Naive thymus-derived CD8-positive, alpha-beta T cell (primary cell): Measurements from ENCODE around the gene VTI1A. TPM values are rescaled to one million over a fixed set of nuclear protein-coding genes. Genes with fewer than 3 reads are reported as not detected.

ENCODE experiments used
- ATAC-seq, 2 donors: fragments of 150-1000 bp; cut with Tn5 transposase in 1 of 2; sonication (Bioruptor Pico), chemical (Tn5 transposase) in 1 of 2; 1 replicate in 1 of 2; 2 replicates in 1 of 2; pipeline ENCODE4 v1.10.0; 2021; ENCODE audit warnings: mild to moderate bottlenecking in 2 of 2, moderate library complexity in 2 of 2
- POLR2A ChIA-PET: fragments of 350-600 bp; sonication (Branson Sonifier 250); formaldehyde crosslinking; loops from one replicate; lab custom pipeline; 2021; ENCODE audit warnings: antibody characterized with exemption; lab: Charles Lee
- DNase-seq, 10 donors: peaks; one replicate each; pipeline versions ENCODE4 v3.0.0 to v3.0.0-alpha.2; 2020 to 2022
- H3K27ac Mint-ChIP-seq, 10 donors: one replicate each; pipeline ENCODE4 v1.8.0; 2020 to 2022; ENCODE audit warnings: mild to moderate bottlenecking in 10 of 10, mixed read lengths in 10 of 10, moderate library complexity in 4 of 10, inconsistent platforms in 1 of 10
- H3K27me3 Mint-ChIP-seq, 5 donors: one replicate each; pipeline ENCODE4 v1.8.0; 2021 to 2022; ENCODE audit warnings: mixed read lengths in 5 of 5
- H3K36me3 Mint-ChIP-seq, 3 donors: one replicate each; pipeline ENCODE4 v1.8.0; 2020 to 2022; ENCODE audit warnings: mixed read lengths in 3 of 3, mild to moderate bottlenecking in 2 of 3, inconsistent platforms in 1 of 3
- H3K4me1 Mint-ChIP-seq, 4 donors: one replicate each; pipeline ENCODE4 v1.8.0; 2021 to 2022; ENCODE audit warnings: mixed read lengths in 4 of 4
- H3K4me3 Mint-ChIP-seq, 10 donors: one replicate each; pipeline ENCODE4 v1.8.0; 2020 to 2022; ENCODE audit warnings: mild to moderate bottlenecking in 10 of 10, mixed read lengths in 10 of 10, moderate library complexity in 6 of 10, inconsistent platforms in 1 of 10
- H3K9me3 Mint-ChIP-seq, 9 donors: one replicate each; pipeline ENCODE4 v1.8.0; 2020 to 2022; ENCODE audit warnings: mixed read lengths in 9 of 9, mild to moderate bottlenecking in 3 of 9, inconsistent platforms in 1 of 9, moderate library complexity in 1 of 9
- polyA plus RNA-seq, 3 donors: library from polyadenylated mRNA; unstranded; fragments of 300-500 nt; fragmentation: Illumina TruSeq; gene quantifications; one replicate each; pipeline ENCODE4 v1.2.3, GENCODE V29; 2021
- total RNA-seq, 8 experiments: library from RNA in 2 of 8; stranded (reverse) in 2 of 8; gene quantifications; one replicate each; pipeline ENCODE4 v1.2.3 and lab custom pipeline; 2021 to 2026

The VTI1A gene
- total and polyA plus RNA-seq, 5 experiments from 2014 or later: 24.4 to 42.7 (median 30.2) TPM

DNA sequence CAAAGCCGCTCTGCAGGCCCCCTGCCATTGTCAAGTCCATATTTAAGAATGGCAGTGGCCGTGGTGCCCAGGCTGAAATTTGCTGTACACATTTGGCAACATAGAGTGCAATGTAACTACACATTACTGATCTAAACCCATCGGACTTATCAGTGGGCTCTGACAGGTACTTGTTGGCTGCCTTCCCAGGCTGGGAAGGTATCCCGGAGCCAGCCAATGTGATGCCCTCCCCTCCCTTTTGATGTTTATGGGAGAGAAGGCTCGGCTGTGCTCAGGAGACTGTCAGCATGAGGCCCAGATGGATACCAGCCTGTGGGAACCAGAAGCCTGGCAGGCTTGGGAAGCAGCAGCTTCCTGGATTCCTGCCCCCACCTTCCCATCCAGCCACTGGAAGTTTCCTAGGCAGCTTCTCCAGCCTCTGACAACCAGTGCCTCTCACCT is 357.0 kb downstream of the VTI1A start:
- no peaks in the 10 kb centered on the region for H3K9me3 Mint-ChIP-seq
- peaks cover 0 to 11% (median 5%) of the 10 kb centered on the region in 3 donors for H3K36me3 Mint-ChIP-seq
- H3K27me3 Mint-ChIP-seq: no peaks in the 10 kb centered on the region
- no peak overlapping the region for H3K4me3 Mint-ChIP-seq
- ATAC-seq (no peak), DNase-seq (no peak)
- H3K27ac Mint-ChIP-seq: no peak overlapping the region
- POLR2A ChIA-PET: no interaction called here
- peaks cover 0 to 4% (median 0%) of the 10 kb centered on the region in 4 donors for H3K4me1 Mint-ChIP-seq

DNA sequence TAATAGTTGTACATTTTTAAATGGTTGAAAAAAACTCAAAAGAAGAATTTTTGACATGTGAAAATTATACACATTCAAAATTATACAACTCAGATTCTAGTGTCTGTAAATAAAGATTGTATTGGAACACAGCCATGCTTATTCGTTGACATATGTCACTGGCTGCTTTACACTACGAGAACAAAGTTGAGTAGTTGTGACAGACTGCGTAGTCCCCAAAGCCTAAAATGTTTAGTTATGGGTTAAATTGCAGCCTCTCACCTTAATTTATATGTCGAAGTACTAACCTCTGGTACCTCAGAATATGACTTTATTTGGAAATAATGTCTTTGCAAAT is 358.2 kb downstream of the VTI1A start:
- no peaks in the 10 kb centered on the region for H3K4me1 Mint-ChIP-seq
- no peak overlapping the region for H3K4me3 Mint-ChIP-seq
- H3K27me3 Mint-ChIP-seq: no peaks in the 10 kb centered on the region
- no peaks in the 10 kb centered on the region for H3K9me3 Mint-ChIP-seq
- POLR2A ChIA-PET: no interaction called here
- peaks cover 4 to 13% (median 11%) of the 10 kb centered on the region in 3 donors for H3K36me3 Mint-ChIP-seq
- H3K27ac Mint-ChIP-seq: no peak overlapping the region
- ATAC-seq (no peak), DNase-seq (no peak)

DNA sequence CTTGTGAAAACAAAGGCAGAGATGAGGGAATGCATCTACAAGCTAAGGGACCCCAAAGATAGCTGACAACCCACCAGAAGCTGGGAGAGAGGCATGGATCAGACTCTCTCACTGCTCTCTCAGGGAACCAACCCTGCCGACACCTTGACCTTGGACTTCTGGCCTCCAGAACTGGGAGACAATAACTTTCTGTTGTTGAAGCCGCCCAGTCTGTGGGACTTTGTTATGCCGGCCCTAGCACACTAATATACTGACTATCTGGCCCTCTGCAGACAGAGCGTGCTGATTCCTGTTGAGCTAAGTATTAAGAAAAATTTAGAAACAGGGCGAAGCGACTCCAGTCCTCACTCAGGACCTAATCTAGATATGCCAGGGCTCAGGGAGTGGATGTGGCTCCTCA is 358.7 kb downstream of the VTI1A start:
- Mint-ChIP-seq H3K9me3 (no peaks in the 10 kb centered on the region), H3K4me3 (no peak overlapping the region), H3K4me1 (no peaks in the 10 kb centered on the region), H3K27ac (no peak overlapping the region), H3K36me3 (peaks cover 4 to 13% (median 11%) of the 10 kb centered on the region in 3 donors), H3K27me3 (no peaks in the 10 kb centered on the region)
- ATAC-seq: no peak
- POLR2A ChIA-PET: no interaction called here
- no peak for DNase-seq

DNA sequence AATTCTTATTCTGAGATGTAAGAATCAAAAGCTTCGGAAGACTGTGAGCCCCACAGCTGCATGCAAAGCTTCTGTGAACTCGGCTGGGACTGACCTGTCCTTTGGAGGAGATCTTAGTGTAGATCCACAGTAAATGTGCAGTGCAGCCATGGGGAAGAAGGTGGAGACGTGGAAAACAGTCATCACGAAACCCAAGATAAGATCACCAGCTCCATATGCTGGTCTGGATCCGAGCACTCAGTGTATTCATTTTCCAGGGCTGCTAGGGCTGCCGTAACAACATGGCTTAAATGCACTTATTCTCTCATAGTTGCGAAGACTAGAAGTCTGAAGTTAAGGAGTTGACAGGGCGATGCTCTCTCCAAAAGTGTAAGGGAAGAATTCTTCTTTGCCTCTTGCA is 360.0 kb downstream of the VTI1A start:
- no peak overlapping the region for H3K4me3 Mint-ChIP-seq
- DNase-seq: no peak
- no peaks in the 10 kb centered on the region for H3K4me1 Mint-ChIP-seq
- H3K9me3 Mint-ChIP-seq: no peaks in the 10 kb centered on the region
- H3K27ac Mint-ChIP-seq: no peak overlapping the region
- peaks cover 4 to 15% (median 13%) of the 10 kb centered on the region in 3 donors for H3K36me3 Mint-ChIP-seq
- no peaks in the 10 kb centered on the region for H3K27me3 Mint-ChIP-seq
- ATAC-seq: no peak
- POLR2A ChIA-PET: no interaction called here

DNA sequence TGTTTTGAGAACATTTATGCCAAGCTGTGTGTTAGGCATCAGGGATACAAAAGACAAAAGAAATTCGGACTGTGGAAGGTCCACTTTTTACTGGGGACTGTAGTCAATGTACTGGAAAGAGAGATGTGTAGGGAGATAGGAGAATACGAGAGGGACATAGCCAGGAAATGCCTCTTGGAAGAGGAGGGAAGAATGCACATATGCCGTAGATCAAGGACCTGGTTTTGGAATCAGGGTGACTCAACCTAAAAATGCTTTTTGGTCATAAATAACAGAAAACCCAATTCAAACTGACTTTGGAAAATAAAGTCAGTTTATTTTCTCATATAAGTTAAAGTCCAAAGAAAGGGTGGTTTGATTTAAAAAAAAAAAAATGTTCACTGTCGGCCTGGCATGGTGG is 362.7 kb downstream of the VTI1A start:
- POLR2A ChIA-PET: no interaction called here
- peak overlapping the region in 1 of 10 donors; percentile 83 for H3K27ac Mint-ChIP-seq

DNA sequence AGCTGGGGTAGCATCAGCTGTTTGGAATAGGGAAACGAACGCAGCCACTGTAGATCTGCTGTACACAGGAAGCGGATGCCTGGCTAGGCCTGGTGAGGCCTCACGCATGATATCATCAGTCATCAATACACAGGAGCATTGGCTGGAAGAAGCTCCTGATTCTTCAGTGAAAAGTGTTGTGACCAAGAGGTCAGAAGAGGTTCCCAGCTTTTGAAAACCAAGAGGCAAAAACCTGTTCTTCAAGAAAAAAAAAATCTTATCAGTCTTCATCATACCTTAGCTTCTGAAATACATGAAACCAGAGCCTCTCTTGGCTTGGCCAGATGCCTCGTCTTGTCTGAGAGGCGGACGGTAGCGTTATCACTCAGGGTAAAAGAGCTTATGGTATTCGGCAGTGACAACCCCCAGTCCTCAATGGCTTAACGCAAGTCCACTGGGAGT is 363.7 kb downstream of the VTI1A start:
- no peak for ATAC-seq
- no peak overlapping the region for H3K27ac Mint-ChIP-seq
- peaks cover 0 to 12% (median under 1%) of the 10 kb centered on the region in 4 donors for H3K4me1 Mint-ChIP-seq
- peaks cover 8 to 39% (median 20%) of the 10 kb centered on the region in 3 donors for H3K36me3 Mint-ChIP-seq
- H3K4me3 Mint-ChIP-seq: no peak overlapping the region
- no peaks in the 10 kb centered on the region for H3K9me3 Mint-ChIP-seq
- POLR2A ChIA-PET: no interaction called here
- no peaks in the 10 kb centered on the region for H3K27me3 Mint-ChIP-seq
- no peak for DNase-seq

More for the DNA sequence above, 362.7 kb downstream of the VTI1A start:
- H3K9me3 Mint-ChIP-seq: no peaks in the 10 kb centered on the region
- H3K4me3 Mint-ChIP-seq: no peak overlapping the region
- peaks cover 0 to 8% (median under 1%) of the 10 kb centered on the region in 4 donors for H3K4me1 Mint-ChIP-seq
- peaks cover 4 to 30% (median 14%) of the 10 kb centered on the region in 3 donors for H3K36me3 Mint-ChIP-seq
- H3K27me3 Mint-ChIP-seq: no peaks in the 10 kb centered on the region
- DNase-seq: no peak
- ATAC-seq: no peak

DNA sequence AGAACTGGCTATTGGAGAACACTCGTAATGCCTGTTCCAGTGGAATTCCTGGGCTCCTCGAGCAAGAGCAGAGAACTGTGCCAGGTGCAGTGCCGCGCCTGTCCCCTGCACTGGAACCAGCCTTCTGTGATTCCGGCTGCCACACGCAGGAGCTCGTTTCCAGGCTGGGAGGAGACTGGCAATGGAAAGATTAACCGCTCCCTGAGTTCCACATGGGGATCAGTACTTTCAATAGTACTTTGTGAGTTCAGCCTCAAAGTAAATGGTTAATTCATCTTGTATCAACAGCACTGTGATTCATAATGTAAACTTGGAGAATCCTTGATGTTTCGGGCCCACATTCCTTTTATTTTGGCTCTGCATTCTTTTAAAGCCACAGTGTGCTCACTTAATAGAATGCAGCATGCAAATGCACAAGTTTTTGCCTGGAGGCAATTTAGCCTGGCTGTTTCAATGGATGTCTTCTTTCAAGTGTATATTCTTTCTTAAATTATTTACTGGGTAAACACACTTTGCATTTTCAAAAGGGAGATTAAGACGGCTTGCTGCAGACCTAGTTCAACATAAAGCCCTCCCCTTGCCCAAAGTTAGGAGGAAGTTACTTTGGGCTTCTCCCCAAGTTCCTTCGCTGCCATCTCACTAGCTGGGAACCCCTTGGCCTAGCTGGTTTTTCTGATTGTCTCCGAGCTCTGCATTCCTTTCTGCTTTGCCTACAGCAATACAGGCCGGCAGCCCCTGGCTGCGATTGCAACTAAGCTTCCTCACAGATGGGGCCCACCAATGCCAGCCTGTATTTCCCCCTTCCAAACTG is 364.9 kb downstream of the VTI1A start:
- DNase-seq: no peak
- Mint-ChIP-seq H3K27ac (no peak overlapping the region), H3K4me3 (no peak overlapping the region), H3K27me3 (no peaks in the 10 kb centered on the region), H3K36me3 (peaks cover 8 to 51% (median 28%) of the 10 kb centered on the region in 3 donors), H3K9me3 (no peaks in the 10 kb centered on the region), H3K4me1 (peaks cover 0 to 16% (median under 1%) of the 10 kb centered on the region in 4 donors)
- no peak for ATAC-seq
- POLR2A ChIA-PET: no interaction called here

DNA sequence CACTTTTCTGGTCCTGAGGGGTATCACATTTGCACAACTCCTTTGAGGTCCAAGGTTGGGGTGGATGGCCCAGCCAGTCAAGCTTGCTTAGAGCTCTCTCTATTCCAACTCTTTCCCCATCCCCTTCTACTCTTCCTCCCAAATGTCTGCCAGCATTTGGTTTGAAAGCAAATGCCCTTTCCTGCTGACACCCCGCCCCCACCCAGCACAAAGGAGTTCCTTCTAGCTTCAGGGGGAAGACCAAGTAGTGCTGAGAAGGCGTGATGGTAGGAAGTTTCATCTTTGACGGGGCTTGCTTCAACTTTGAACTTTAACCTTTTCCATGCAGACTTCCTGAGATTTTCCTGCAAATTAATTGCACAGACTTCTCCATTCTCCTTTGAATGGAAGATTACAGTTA is 365.6 kb downstream of the VTI1A start:
- no peak for ATAC-seq
- Mint-ChIP-seq H3K4me1 (peaks cover 0 to 16% (median under 1%) of the 10 kb centered on the region in 4 donors), H3K9me3 (no peaks in the 10 kb centered on the region), H3K36me3 (peaks cover 8 to 57% (median 23%) of the 10 kb centered on the region in 3 donors), H3K27ac (no peak overlapping the region), H3K4me3 (no peak overlapping the region), H3K27me3 (no peaks in the 10 kb centered on the region)
- no peak for DNase-seq
- POLR2A ChIA-PET: no interaction called here

DNA sequence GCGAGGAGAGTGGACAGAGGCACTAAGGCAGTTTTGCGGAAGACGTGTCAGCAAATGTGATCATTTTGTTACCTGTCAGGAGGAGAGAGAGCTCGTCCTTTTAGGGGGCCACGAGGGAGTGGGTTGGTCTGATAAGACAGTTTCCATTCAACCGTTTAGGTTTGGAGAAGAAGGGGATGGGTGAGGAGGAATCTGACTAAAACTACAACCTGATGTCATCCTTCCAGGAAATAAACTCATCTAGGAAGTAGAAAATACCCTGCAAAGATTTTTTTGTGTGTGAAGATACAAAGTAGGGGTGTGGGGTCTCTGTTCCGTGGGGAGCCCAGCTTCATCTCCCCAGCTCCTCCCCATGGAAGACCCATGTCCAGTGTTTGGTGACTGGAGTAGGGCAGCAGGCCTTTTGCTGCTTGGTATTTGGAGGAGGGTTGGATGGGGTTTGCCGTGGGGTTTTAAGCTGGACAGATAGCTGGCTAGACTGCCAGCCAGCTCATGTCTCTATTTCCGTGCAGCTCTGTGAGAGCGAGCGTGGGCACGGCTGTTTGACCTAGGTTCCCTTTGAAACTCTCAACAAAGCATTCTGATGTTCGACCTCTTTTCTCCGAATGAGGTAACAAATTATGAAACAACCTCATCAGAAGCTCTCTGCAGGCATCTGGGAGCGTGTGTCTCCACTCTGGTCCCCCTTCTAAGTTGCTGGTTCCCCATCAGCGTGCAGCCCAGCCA is 367.0 kb downstream of the VTI1A start:
- peak overlapping the region in 2 of 10 donors; percentile 56 to 72 for H3K27ac Mint-ChIP-seq
- H3K36me3 Mint-ChIP-seq: peaks cover 8 to 52% (median 20%) of the 10 kb centered on the region in 3 donors
- ATAC-seq (no peak), DNase-seq (no peak)
- POLR2A ChIA-PET: no interaction called here
- H3K4me3 Mint-ChIP-seq: no peak overlapping the region
- no peaks in the 10 kb centered on the region for H3K9me3 Mint-ChIP-seq
- H3K4me1 Mint-ChIP-seq: peaks cover 0 to 16% (median under 1%) of the 10 kb centered on the region in 4 donors
- H3K27me3 Mint-ChIP-seq: no peaks in the 10 kb centered on the region

DNA sequence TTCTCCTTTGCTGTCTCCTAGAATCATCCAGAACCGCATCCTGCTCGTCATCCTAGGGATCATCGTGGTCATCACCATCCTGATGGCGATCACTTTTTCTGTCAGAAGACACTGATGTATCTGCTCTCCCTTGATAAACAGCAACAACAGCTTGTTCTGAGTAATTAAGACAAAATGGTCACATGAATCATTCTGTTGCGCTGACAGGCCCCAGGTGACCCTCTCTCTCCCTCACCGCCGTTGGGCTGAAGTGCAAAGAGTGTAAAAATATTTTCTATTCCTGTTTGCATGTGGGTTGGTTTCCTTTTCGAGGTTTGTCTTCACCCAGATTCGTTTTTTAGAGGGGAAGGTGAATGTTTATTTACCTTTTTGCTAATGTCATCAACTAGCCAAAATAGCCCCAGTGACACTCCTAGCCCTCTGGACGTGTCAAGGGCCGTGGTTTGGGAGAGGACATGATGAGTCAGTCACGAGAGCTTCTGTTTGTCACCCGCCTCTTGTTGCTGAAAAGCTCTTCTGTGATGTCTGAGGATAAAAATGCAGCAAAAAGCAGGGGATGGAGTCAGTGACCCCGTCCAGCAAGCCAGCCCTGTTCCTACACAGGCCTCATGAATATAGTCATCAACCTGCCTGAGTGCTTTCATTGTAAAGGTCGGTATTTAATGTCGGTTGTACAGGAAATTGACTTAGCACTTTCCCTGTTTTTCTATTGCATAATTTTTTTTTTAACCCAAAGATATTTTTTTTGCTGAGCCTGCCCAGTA is 368.4 kb downstream of the VTI1A start:
- peaks cover 0 to 16% (median 2%) of the 10 kb centered on the region in 4 donors for H3K4me1 Mint-ChIP-seq
- no peak for DNase-seq
- H3K27me3 Mint-ChIP-seq: no peaks in the 10 kb centered on the region
- no peak overlapping the region for H3K4me3 Mint-ChIP-seq
- no peak overlapping the region for H3K27ac Mint-ChIP-seq
- no peak for ATAC-seq
- POLR2A ChIA-PET: no interaction called here
- H3K36me3 Mint-ChIP-seq: peaks cover 4 to 46% (median 19%) of the 10 kb centered on the region in 3 donors
- H3K9me3 Mint-ChIP-seq: no peaks in the 10 kb centered on the region

DNA sequence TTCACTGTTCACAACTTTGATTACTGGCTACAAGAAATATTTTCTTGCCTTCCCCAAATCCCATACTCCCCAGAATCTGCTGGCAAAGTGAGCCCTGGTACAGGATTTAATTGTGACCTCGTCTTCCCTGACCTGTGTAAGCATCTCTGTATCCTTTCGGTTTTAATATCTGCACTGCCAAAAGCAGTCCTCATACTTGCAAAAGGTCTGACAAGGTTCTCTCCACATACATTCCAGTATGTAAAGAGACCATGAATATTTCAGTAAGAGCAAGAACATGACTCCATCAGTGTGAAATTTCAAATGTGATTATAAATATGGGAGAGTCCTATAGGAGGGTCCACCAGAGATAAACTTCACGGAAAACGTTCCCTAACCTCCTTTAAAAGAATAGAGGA is 369.0 kb downstream of the VTI1A start:
- no peaks in the 10 kb centered on the region for H3K27me3 Mint-ChIP-seq
- no peak overlapping the region for H3K27ac Mint-ChIP-seq
- no peak for DNase-seq
- no peak overlapping the region for H3K4me3 Mint-ChIP-seq
- ATAC-seq: no peak
- POLR2A ChIA-PET: no interaction called here
- peaks cover 0 to 17% (median 3%) of the 10 kb centered on the region in 4 donors for H3K4me1 Mint-ChIP-seq
- H3K36me3 Mint-ChIP-seq: peaks cover 4 to 42% (median 21%) of the 10 kb centered on the region in 3 donors
- no peaks in the 10 kb centered on the region for H3K9me3 Mint-ChIP-seq

DNA sequence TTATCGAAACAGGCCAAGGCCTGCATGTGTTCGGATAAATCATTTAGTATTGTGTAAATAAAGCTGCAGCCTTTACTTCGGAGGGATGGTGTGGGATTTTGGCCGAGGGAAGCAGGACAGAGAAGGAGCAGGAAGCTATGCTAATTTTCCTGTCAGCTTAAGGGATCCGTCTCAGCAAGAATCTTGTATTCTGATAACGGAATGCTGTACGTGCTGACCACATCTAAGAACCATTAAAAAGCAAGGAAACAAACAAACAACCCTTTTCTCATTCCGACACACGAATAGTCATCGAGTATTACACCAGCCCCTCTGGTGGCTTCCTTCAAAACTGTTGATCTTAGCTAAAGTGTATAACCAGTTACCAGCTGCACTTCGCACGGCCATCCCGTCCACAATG is 369.9 kb downstream of the VTI1A start:
- peaks cover 0 to 17% (median 3%) of the 10 kb centered on the region in 4 donors for H3K4me1 Mint-ChIP-seq
- DNase-seq (no peak), ATAC-seq (no peak)
- no peak overlapping the region for H3K27ac Mint-ChIP-seq
- no peaks in the 10 kb centered on the region for H3K27me3 Mint-ChIP-seq
- H3K4me3 Mint-ChIP-seq: no peak overlapping the region
- H3K36me3 Mint-ChIP-seq: peaks cover 4 to 42% (median 23%) of the 10 kb centered on the region in 3 donors
- H3K9me3 Mint-ChIP-seq: no peaks in the 10 kb centered on the region
- POLR2A ChIA-PET: no interaction called here
